ENCODE results near the gene BTG4. TPM values are rescaled to one million over a fixed set of nuclear protein-coding genes. Genes with fewer than 3 reads are reported as not detected.

The BTG4 gene
- total and polyA plus RNA-seq, 5 donors from 2014 or later: 0.23 TPM; not detected in 4

- Mint-ChIP-seq H3K9me3 (peaks cover under 1 to 26% (median 5%) of the 10 kb centered on the region in 7 donors), H3K27ac (peak overlapping the region in 1 of 3 donors; percentile 20), H3K4me3 (peak overlapping the region in 1 of 4 donors; percentile 54), H3K4me1 (peaks cover 0 to 12% (median 5%) of the 10 kb centered on the region in 4 donors), H3K36me3 (no peaks in the 10 kb centered on the region), H3K27me3 (peaks cover 23% of the 10 kb centered on the region)
- peaks cover 6% of the 10 kb centered on the region in 2 experiments for H3K9me3 ChIP-seq (ENCODE audit: control insufficient read depth in 2 of 2, low read length in 2 of 2)
- no peak overlapping the region for H3K27ac ChIP-seq (ENCODE audit: insufficient read depth, low read length, poor library complexity, severe bottlenecking)
- peaks cover 6% of the 10 kb centered on the region for H3K27me3 ChIP-seq (ENCODE audit: control insufficient read depth, insufficient read depth, low read length)
- no peaks in the 10 kb centered on the region for H3K4me1 ChIP-seq (ENCODE audit: control insufficient read depth, insufficient read depth, low read length, poor library complexity, severe bottlenecking)
- H3K36me3 ChIP-seq (ENCODE audit: control insufficient read depth, insufficient read depth, low read length): no peaks in the 10 kb centered on the region
- no peak overlapping the region for H3K4me3 ChIP-seq (ENCODE audit: low read depth, low read length)
- no peak for ATAC-seq (ENCODE audit: low read depth in 2 of 2)
- DNase-seq: no peak
These were observed 34.3 kb downstream of the BTG4 start for GRCh38 chr11:111477898-111478297.

GRCh38 chr11:111476956-111477355 lies 35.2 kb downstream of the BTG4 start:
- no peaks in the 10 kb centered on the region for H3K36me3 Mint-ChIP-seq
- Histone ChIP-seq H3K27me3 (ENCODE audit: control insufficient read depth, insufficient read depth, low read length) (peaks cover 6% of the 10 kb centered on the region), H3K27ac (ENCODE audit: insufficient read depth, low read length, poor library complexity, severe bottlenecking) (no peak overlapping the region), H3K4me3 (ENCODE audit: low read depth, low read length) (no peak overlapping the region), H3K36me3 (ENCODE audit: control insufficient read depth, insufficient read depth, low read length) (no peaks in the 10 kb centered on the region), H3K9me3 (ENCODE audit: control insufficient read depth in 2 of 2, low read length in 2 of 2) (peaks cover 0 to 3% of the 10 kb centered on the region in 2 experiments), H3K4me1 (ENCODE audit: control insufficient read depth, insufficient read depth, low read length, poor library complexity, severe bottlenecking) (no peaks in the 10 kb centered on the region)
- H3K27ac Mint-ChIP-seq: no peak overlapping the region
- no peak for ATAC-seq (ENCODE audit: low read depth in 2 of 2)
- peaks cover 0 to 17% (median 3%) of the 10 kb centered on the region in 7 donors for H3K9me3 Mint-ChIP-seq
- H3K4me1 Mint-ChIP-seq: peaks cover 0 to 12% (median 5%) of the 10 kb centered on the region in 4 donors
- DNase-seq: no peak
- peaks cover 22% of the 10 kb centered on the region for H3K27me3 Mint-ChIP-seq
- H3K4me3 Mint-ChIP-seq: no peak overlapping the region

GRCh38 chr11:111476366-111476765 lies 35.8 kb downstream of the BTG4 start:
- no peak overlapping the region for H3K4me3 Mint-ChIP-seq

GRCh38 chr11:111474432-111474831 lies 37.8 kb downstream of the BTG4 start:
- Mint-ChIP-seq H3K27me3 (peaks cover 12% of the 10 kb centered on the region), H3K4me1 (peaks cover 0 to 1% (median 0%) of the 10 kb centered on the region in 4 donors), H3K36me3 (no peaks in the 10 kb centered on the region), H3K9me3 (peaks cover 0 to 4% (median 0%) of the 10 kb centered on the region in 7 donors), H3K27ac (no peak overlapping the region), H3K4me3 (no peak overlapping the region)
- no peaks in the 10 kb centered on the region for H3K36me3 ChIP-seq (ENCODE audit: control insufficient read depth, insufficient read depth, low read length)
- H3K27me3 ChIP-seq (ENCODE audit: control insufficient read depth, insufficient read depth, low read length): peaks cover 6% of the 10 kb centered on the region
- no peak overlapping the region for H3K27ac ChIP-seq (ENCODE audit: insufficient read depth, low read length, poor library complexity, severe bottlenecking)
- DNase-seq (no peak), ATAC-seq (ENCODE audit: low read depth in 2 of 2) (no peak)
- H3K4me1 ChIP-seq (ENCODE audit: control insufficient read depth, insufficient read depth, low read length, poor library complexity, severe bottlenecking): no peaks in the 10 kb centered on the region
- no peak overlapping the region for H3K4me3 ChIP-seq (ENCODE audit: low read depth, low read length)
- no peaks in the 10 kb centered on the region for H3K9me3 ChIP-seq (ENCODE audit: control insufficient read depth in 2 of 2, low read length in 2 of 2)

More at GRCh38 chr11:111476366-111476765, 35.8 kb downstream of the BTG4 start:
- H3K27ac ChIP-seq (ENCODE audit: insufficient read depth, low read length, poor library complexity, severe bottlenecking): no peak overlapping the region
- ATAC-seq (ENCODE audit: low read depth in 2 of 2): no peak
- H3K4me3 ChIP-seq (ENCODE audit: low read depth, low read length): no peak overlapping the region
- H3K4me1 ChIP-seq (ENCODE audit: control insufficient read depth, insufficient read depth, low read length, poor library complexity, severe bottlenecking): no peaks in the 10 kb centered on the region
- peaks cover 18% of the 10 kb centered on the region for H3K27me3 Mint-ChIP-seq
- peaks cover 0 to 12% (median 5%) of the 10 kb centered on the region in 4 donors for H3K4me1 Mint-ChIP-seq
- H3K9me3 ChIP-seq (ENCODE audit: control insufficient read depth in 2 of 2, low read length in 2 of 2): peaks cover 0 to 3% of the 10 kb centered on the region in 2 experiments
- peaks cover 6% of the 10 kb centered on the region for H3K27me3 ChIP-seq (ENCODE audit: control insufficient read depth, insufficient read depth, low read length)
- no peak for DNase-seq
- no peaks in the 10 kb centered on the region for H3K36me3 ChIP-seq (ENCODE audit: control insufficient read depth, insufficient read depth, low read length)
- no peaks in the 10 kb centered on the region for H3K36me3 Mint-ChIP-seq
- H3K9me3 Mint-ChIP-seq: peaks cover 0 to 17% (median 3%) of the 10 kb centered on the region in 7 donors
- no peak overlapping the region for H3K27ac Mint-ChIP-seq

- Mint-ChIP-seq H3K4me3 (no peak overlapping the region), H3K4me1 (no peaks in the 10 kb centered on the region), H3K27ac (no peak overlapping the region), H3K36me3 (no peaks in the 10 kb centered on the region), H3K27me3 (peaks cover 6% of the 10 kb centered on the region), H3K9me3 (peaks cover 0 to 2% (median 0%) of the 10 kb centered on the region in 7 donors)
- H3K27ac ChIP-seq (ENCODE audit: insufficient read depth, low read length, poor library complexity, severe bottlenecking): no peak overlapping the region
- ATAC-seq (ENCODE audit: low read depth in 2 of 2) (no peak), DNase-seq (no peak)
- H3K9me3 ChIP-seq (ENCODE audit: control insufficient read depth in 2 of 2, low read length in 2 of 2): no peaks in the 10 kb centered on the region
- peaks cover 3% of the 10 kb centered on the region for H3K27me3 ChIP-seq (ENCODE audit: control insufficient read depth, insufficient read depth, low read length)
- H3K4me1 ChIP-seq (ENCODE audit: control insufficient read depth, insufficient read depth, low read length, poor library complexity, severe bottlenecking): no peaks in the 10 kb centered on the region
- H3K36me3 ChIP-seq (ENCODE audit: control insufficient read depth, insufficient read depth, low read length): no peaks in the 10 kb centered on the region
- H3K4me3 ChIP-seq (ENCODE audit: low read depth, low read length): no peak overlapping the region
These were observed 40.0 kb downstream of the BTG4 start for GRCh38 chr11:111472228-111472627.

- Histone ChIP-seq H3K36me3 (ENCODE audit: control insufficient read depth, insufficient read depth, low read length) (no peaks in the 10 kb centered on the region), H3K27me3 (ENCODE audit: control insufficient read depth, insufficient read depth, low read length) (peaks cover 2% of the 10 kb centered on the region), H3K9me3 (ENCODE audit: control insufficient read depth in 2 of 2, low read length in 2 of 2) (no peaks in the 10 kb centered on the region), H3K4me1 (ENCODE audit: control insufficient read depth, insufficient read depth, low read length, poor library complexity, severe bottlenecking) (no peaks in the 10 kb centered on the region), H3K27ac (ENCODE audit: insufficient read depth, low read length, poor library complexity, severe bottlenecking) (no peak overlapping the region), H3K4me3 (ENCODE audit: low read depth, low read length) (no peak overlapping the region)
- no peaks in the 10 kb centered on the region for H3K36me3 Mint-ChIP-seq
- no peak overlapping the region for H3K27ac Mint-ChIP-seq
- no peak overlapping the region for H3K4me3 Mint-ChIP-seq
- no peaks in the 10 kb centered on the region for H3K9me3 Mint-ChIP-seq
- no peaks in the 10 kb centered on the region for H3K4me1 Mint-ChIP-seq
- peaks cover 6% of the 10 kb centered on the region for H3K27me3 Mint-ChIP-seq
- ATAC-seq (ENCODE audit: low read depth in 2 of 2) (no peak), DNase-seq (no peak)
These were observed 43.0 kb downstream of the BTG4 start for GRCh38 chr11:111469200-111469599.

- Mint-ChIP-seq H3K4me3 (no peak overlapping the region), H3K9me3 (no peaks in the 10 kb centered on the region), H3K4me1 (no peaks in the 10 kb centered on the region), H3K27me3 (peaks cover 6% of the 10 kb centered on the region), H3K27ac (no peak overlapping the region), H3K36me3 (no peaks in the 10 kb centered on the region)
- Histone ChIP-seq H3K27me3 (ENCODE audit: control insufficient read depth, insufficient read depth, low read length) (peaks cover 2% of the 10 kb centered on the region), H3K4me3 (ENCODE audit: low read depth, low read length) (no peak overlapping the region), H3K4me1 (ENCODE audit: control insufficient read depth, insufficient read depth, low read length, poor library complexity, severe bottlenecking) (no peaks in the 10 kb centered on the region), H3K36me3 (ENCODE audit: control insufficient read depth, insufficient read depth, low read length) (no peaks in the 10 kb centered on the region), H3K9me3 (ENCODE audit: control insufficient read depth in 2 of 2, low read length in 2 of 2) (no peaks in the 10 kb centered on the region), H3K27ac (ENCODE audit: insufficient read depth, low read length, poor library complexity, severe bottlenecking) (no peak overlapping the region)
- ATAC-seq (ENCODE audit: low read depth in 2 of 2) (no peak), DNase-seq (no peak)
These were observed 45.6 kb downstream of the BTG4 start for GRCh38 chr11:111466615-111467014.

GRCh38 chr11:111465400-111465799 lies 46.8 kb downstream of the BTG4 start:
- H3K36me3 ChIP-seq (ENCODE audit: control insufficient read depth, insufficient read depth, low read length): no peaks in the 10 kb centered on the region
- no peak overlapping the region for H3K4me3 ChIP-seq (ENCODE audit: low read depth, low read length)
- Mint-ChIP-seq H3K27ac (no peak overlapping the region), H3K4me1 (no peaks in the 10 kb centered on the region), H3K27me3 (peaks cover 6% of the 10 kb centered on the region), H3K4me3 (no peak overlapping the region), H3K36me3 (no peaks in the 10 kb centered on the region), H3K9me3 (no peaks in the 10 kb centered on the region)
- no peak for ATAC-seq (ENCODE audit: low read depth in 2 of 2)
- peaks cover 2% of the 10 kb centered on the region for H3K27me3 ChIP-seq (ENCODE audit: control insufficient read depth, insufficient read depth, low read length)
- H3K9me3 ChIP-seq (ENCODE audit: control insufficient read depth in 2 of 2, low read length in 2 of 2): no peaks in the 10 kb centered on the region
- no peak overlapping the region for H3K27ac ChIP-seq (ENCODE audit: insufficient read depth, low read length, poor library complexity, severe bottlenecking)
- DNase-seq: no peak
- no peaks in the 10 kb centered on the region for H3K4me1 ChIP-seq (ENCODE audit: control insufficient read depth, insufficient read depth, low read length, poor library complexity, severe bottlenecking)

Data from CD4-positive, CD25-positive, alpha-beta regulatory T cell (primary cell).